DND-41 (cell line): ENCODE results near the gene SLC26A2.

ENCODE experiments used
- ATAC-seq: fragments of 200-7000 bp; cut with Tn5 transposase; 3 replicates; pipeline ENCODE4 v1.9.1; 2021; ENCODE audit warnings: low read depth; ENCODE audit not compliant: insufficient read depth
- DNase-seq: peaks from one replicate; pipeline ENCODE4 v3.0.0-alpha.2; 2020
- H2AFZ ChIP-seq: 2 replicates; pipeline ENCODE4 v1.6.0; 2012; ENCODE audit warnings: low read depth, low read length
- H3K27ac ChIP-seq: 2 replicates; pipeline ENCODE4 v1.5.1; 2012; ENCODE audit warnings: low read length, inconsistent platforms
- H3K27me3 ChIP-seq: fragments of 200-600 bp; sonication (generic); 2 replicates; pipeline ENCODE4 v1.6.0; 2012; ENCODE audit warnings: low read length, mild to moderate bottlenecking, inconsistent platforms; ENCODE audit not compliant: insufficient read depth, poor library complexity
- H3K36me3 ChIP-seq: 2 replicates; pipeline ENCODE4 v1.5.1; 2012; ENCODE audit warnings: low read length, inconsistent platforms; ENCODE audit not compliant: insufficient read depth
- H3K4me1 ChIP-seq: 2 replicates; pipeline ENCODE4 v1.5.1; 2012; ENCODE audit warnings: mild to moderate bottlenecking, low read length; ENCODE audit not compliant: insufficient read depth
- H3K4me2 ChIP-seq: 2 replicates; pipeline ENCODE4 v1.6.0; 2012; ENCODE audit warnings: mild to moderate bottlenecking, moderate library complexity, low read length, inconsistent platforms; ENCODE audit not compliant: insufficient read depth
- H3K4me3 ChIP-seq, 2 experiments: fragments of 200-600 bp in 1 of 2; shearing (Covaris generic) in 1 of 2; 2 replicates each; pipeline ENCODE4 v1.5.1; 2012 to 2016; ENCODE audit warnings: inconsistent platforms in 2 of 2, low read length in 2 of 2, mild to moderate bottlenecking in 2 of 2, low read depth in 1 of 2, moderate library complexity in 1 of 2
- H3K79me2 ChIP-seq: 2 replicates; pipeline ENCODE4 v1.6.0; 2012; ENCODE audit warnings: low read length, inconsistent platforms; ENCODE audit not compliant: insufficient read depth
- H3K9ac ChIP-seq: 2 replicates; pipeline ENCODE4 v1.6.0; 2012; ENCODE audit warnings: low read depth, mild to moderate bottlenecking, inconsistent platforms, low read length, moderate library complexity
- H3K9me3 ChIP-seq: 2 replicates; pipeline ENCODE4 v1.5.1; 2012; ENCODE audit warnings: low read length, moderate library complexity, mild to moderate bottlenecking, inconsistent platforms; ENCODE audit not compliant: insufficient read depth, severe bottlenecking
- H4K20me1 ChIP-seq: 2 replicates; pipeline ENCODE4 v1.6.0; 2012; ENCODE audit warnings: low read length; ENCODE audit not compliant: insufficient read depth
- CTCF ChIP-seq: IDR thresholded peaks from 2 replicates; pipeline ENCODE4 v1.5.1; 2012; ENCODE audit warnings: borderline replicate concordance, low read length, moderate library complexity, mild to moderate bottlenecking; ENCODE audit not compliant: poor library complexity, severe bottlenecking; ENCODE audit errors: extremely low read depth
- EZH2 ChIP-seq: IDR thresholded peaks from 3 replicates; pipeline ENCODE4 v1.6.1; 2012; ENCODE audit warnings: borderline replicate concordance, low read depth, mild to moderate bottlenecking, moderate library complexity, low read length, inconsistent platforms; ENCODE audit not compliant: severe bottlenecking

The SLC26A2 gene

GRCh38 chr5:149953436-149954121 is 7.0 kb upstream of the SLC26A2 start:
- H3K36me3 ChIP-seq = no peaks in the 10 kb centered on the region
- DNase-seq = no peak

GRCh38 chr5:149954798-149955197 is 5.8 kb upstream of the SLC26A2 start:
- Histone ChIP-seq H3K9ac (no peak overlapping the region), H3K4me1 (peaks cover 5% of the 10 kb centered on the region), H3K9me3 (no peaks in the 10 kb centered on the region), H2AFZ (no peak overlapping the region), H3K4me3 (no peak overlapping the region), H4K20me1 (no peaks in the 10 kb centered on the region), H3K27me3 (peaks cover 6% of the 10 kb centered on the region), H3K27ac (no peak overlapping the region), H3K79me2 (no peaks in the 10 kb centered on the region), H3K4me2 (no peak overlapping the region), H3K36me3 (no peaks in the 10 kb centered on the region)
- no peak for DNase-seq
- TF ChIP-seq EZH2 (no peak), CTCF (no peak)
- no peak for ATAC-seq

More at GRCh38 chr5:149953436-149954121, 7.0 kb upstream of the SLC26A2 start:
- peaks cover 6% of the 10 kb centered on the region for H3K27me3 ChIP-seq
- no peak for TF ChIP-seq EZH2
- TF ChIP-seq CTCF = no peak
- no peak overlapping the region for H3K9ac ChIP-seq
- ATAC-seq = no peak
- H3K79me2 ChIP-seq = no peaks in the 10 kb centered on the region
- H3K4me3 ChIP-seq = no peak overlapping the region
- H2AFZ ChIP-seq = no peak overlapping the region
- H3K9me3 ChIP-seq = no peaks in the 10 kb centered on the region
- no peak overlapping the region for H3K27ac ChIP-seq
- no peak overlapping the region for H3K4me2 ChIP-seq
- no peaks in the 10 kb centered on the region for H3K4me1 ChIP-seq
- H4K20me1 ChIP-seq = no peaks in the 10 kb centered on the region

DNA sequence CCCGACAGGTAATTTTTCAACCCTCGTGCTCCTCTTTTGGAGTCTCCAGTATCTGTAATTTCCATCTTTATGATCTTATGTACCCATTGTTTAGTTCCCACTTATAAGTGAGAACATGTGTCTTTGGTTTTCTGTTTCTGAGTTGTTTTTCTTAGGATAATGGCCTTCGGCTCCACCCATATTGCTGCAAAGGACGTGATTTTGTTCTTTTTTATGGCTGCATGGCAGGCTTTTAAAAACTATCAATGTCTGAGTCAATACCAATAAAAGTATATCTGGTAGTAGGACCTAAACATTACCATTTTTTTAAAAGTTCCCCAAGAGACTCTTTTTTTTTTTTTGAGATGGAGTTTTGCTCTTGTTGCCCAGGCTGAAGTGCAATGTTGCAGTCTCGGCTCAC is 3.9 kb upstream of the SLC26A2 start:
- H3K36me3 ChIP-seq = no peaks in the 10 kb centered on the region
- H3K4me2 ChIP-seq = no peak overlapping the region
- H3K4me3 ChIP-seq = no peak overlapping the region
- H3K9me3 ChIP-seq = no peaks in the 10 kb centered on the region
- TF ChIP-seq EZH2 (no peak), CTCF (no peak)
- DNase-seq (no peak), ATAC-seq (no peak)
- peaks cover 8% of the 10 kb centered on the region for H3K79me2 ChIP-seq
- H3K27me3 ChIP-seq = no peaks in the 10 kb centered on the region
- no peak overlapping the region for H2AFZ ChIP-seq
- H4K20me1 ChIP-seq = no peaks in the 10 kb centered on the region
- peaks cover 17% of the 10 kb centered on the region for H3K4me1 ChIP-seq
- H3K27ac ChIP-seq = no peak overlapping the region
- no peak overlapping the region for H3K9ac ChIP-seq

- ATAC-seq = no peak
- no peaks in the 10 kb centered on the region for H3K27me3 ChIP-seq
- H2AFZ ChIP-seq = no peak overlapping the region
- H3K9me3 ChIP-seq = no peaks in the 10 kb centered on the region
- H3K9ac ChIP-seq = no peak overlapping the region
- H4K20me1 ChIP-seq = no peaks in the 10 kb centered on the region
- H3K79me2 ChIP-seq = peaks cover 12% of the 10 kb centered on the region
- no peak for TF ChIP-seq CTCF
- no peak for TF ChIP-seq EZH2
- no peak overlapping the region for H3K4me3 ChIP-seq
- peaks cover 26% of the 10 kb centered on the region for H3K4me1 ChIP-seq
- H3K4me2 ChIP-seq = no peak overlapping the region
- no peak overlapping the region for H3K27ac ChIP-seq
- H3K36me3 ChIP-seq = no peaks in the 10 kb centered on the region
- DNase-seq = no peak
Observed at GRCh38 chr5:149957855-149958254, 2.7 kb upstream of the SLC26A2 start.
